Activated T-helper 2 cell treated with anti-CD3 and anti-CD28 coated beads, Interferon-gamma antibody, Interleukin-2, Interleukin-4, amounts not matched to agents 10 μg/mL and 5 μg/mL and 100 μg/mL, durations not matched to agents 14 hours and 24 hours and 36 hours (primary cell): ENCODE data around the gene KRTAP5-7. TPM values are rescaled to one million over a fixed set of nuclear protein-coding genes. Genes with fewer than 3 reads are reported as not detected.
"Not testable (repeated sequence)": the region's sequence is repeated elsewhere in the genome, so short reads cannot be mapped to it uniquely, and the experiment has no call there.

ENCODE experiments used
- DNase-seq: peaks from one replicate; pipeline ENCODE4 v3.0.0; 2021; ENCODE audit warnings: low spot score
- H3K27ac Mint-ChIP-seq: one replicate; pipeline ENCODE4 v1.8.0; 2021; ENCODE audit warnings: mixed read lengths
- H3K27me3 Mint-ChIP-seq: one replicate; pipeline ENCODE4 v1.8.0; 2021; ENCODE audit warnings: low read depth, mixed read lengths
- H3K36me3 Mint-ChIP-seq: one replicate; pipeline ENCODE4 v1.8.0; 2021; ENCODE audit warnings: low read depth, mixed read lengths
- H3K4me1 Mint-ChIP-seq: one replicate; pipeline ENCODE4 v1.8.0; 2021; ENCODE audit warnings: low read depth, mixed read lengths
- H3K4me3 Mint-ChIP-seq: one replicate; pipeline ENCODE4 v1.8.0; 2021; ENCODE audit warnings: low read depth, mild to moderate bottlenecking, moderate library complexity, mixed read lengths
- H3K9me3 Mint-ChIP-seq: one replicate; pipeline ENCODE4 v1.8.0; 2021; ENCODE audit warnings: mixed read lengths
- intact Hi-C: fragments of 100-400 bp; cut with micrococcal nuclease; formaldehyde crosslinking; loops from one replicate; pipeline ENCODE4 v1.15.1; 2023
- total RNA-seq: library from RNA; stranded (reverse); gene quantifications from 2 replicates; pipeline ENCODE4 v1.2.3, GENCODE V29; 2022

The KRTAP5-7 gene
- total RNA-seq, 1 donor from 2014 or later, result 0.21 TPM

DNA sequence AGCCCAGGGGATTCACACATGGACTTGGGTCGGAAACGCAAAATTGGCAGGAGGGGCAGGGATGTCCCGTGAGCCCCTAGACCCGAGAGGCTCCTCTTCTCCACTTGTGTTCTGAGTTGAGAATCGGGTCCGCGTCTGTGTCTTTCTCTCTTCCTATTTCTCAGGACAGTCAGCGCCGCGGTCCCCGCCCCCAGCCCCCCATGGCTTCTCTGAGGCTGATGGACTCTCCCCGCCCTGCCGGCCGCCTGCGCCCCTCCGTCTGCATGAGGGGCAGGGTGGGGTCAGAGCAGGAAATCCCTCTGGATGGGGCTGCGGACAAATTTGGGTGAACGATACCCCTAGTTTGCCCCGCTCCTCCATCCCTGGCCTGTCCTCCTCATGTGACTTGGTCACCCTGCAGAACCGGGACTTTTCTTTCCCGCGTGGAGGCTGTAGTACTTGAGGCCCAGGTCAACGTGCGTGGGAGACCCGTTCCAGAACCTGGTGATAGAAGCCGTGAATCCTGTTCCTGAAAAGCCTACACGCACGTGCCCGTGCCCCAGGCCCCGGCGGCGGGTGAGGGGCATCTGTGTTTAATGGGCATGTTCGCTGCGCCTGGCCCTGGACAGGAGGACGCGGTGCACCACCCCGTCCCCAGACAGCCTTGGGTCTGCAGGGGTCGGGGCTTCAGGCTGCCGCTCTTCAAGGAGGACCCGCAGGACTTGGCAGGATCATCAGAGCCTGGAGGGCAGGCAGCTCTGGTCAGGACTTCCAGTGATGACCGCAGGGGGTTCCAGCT, 49.8 kb downstream of the KRTAP5-7 start:
- H3K4me1 Mint-ChIP-seq, H3K27me3 Mint-ChIP-seq, H3K36me3 Mint-ChIP-seq, H3K27ac Mint-ChIP-seq, intact Hi-C loops, H3K4me3 Mint-ChIP-seq, H3K9me3 Mint-ChIP-seq, DNase-seq: not testable (repeated sequence)

DNA sequence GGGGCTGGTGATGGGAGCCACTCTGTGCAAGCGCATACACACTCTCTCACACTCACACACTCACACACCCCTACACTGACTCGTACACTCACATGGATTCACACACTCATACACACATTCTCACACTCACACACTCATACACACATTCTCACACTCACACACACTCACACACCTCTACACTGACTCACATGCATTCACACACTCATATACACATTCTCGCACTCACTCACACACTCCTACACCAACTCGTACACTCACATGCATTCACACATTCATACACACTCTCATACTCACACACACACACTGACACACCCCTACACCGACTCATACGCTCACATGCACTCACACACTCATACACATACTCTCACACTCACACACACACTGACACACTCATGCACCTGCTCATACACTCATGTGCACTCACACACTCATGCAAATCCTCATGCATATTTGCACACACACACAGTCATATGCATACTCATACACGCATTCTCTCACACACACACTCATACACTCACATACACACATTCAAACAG, 50.5 kb downstream of the KRTAP5-7 start:
- no peak for DNase-seq
- H3K9me3 Mint-ChIP-seq, result no peaks in the 10 kb centered on the region
- peaks cover 8% of the 10 kb centered on the region for H3K27me3 Mint-ChIP-seq
- no peak overlapping the region for H3K27ac Mint-ChIP-seq
- no peaks in the 10 kb centered on the region for H3K36me3 Mint-ChIP-seq
- intact Hi-C loops, result no loop called here
- no peaks in the 10 kb centered on the region for H3K4me1 Mint-ChIP-seq
- H3K4me3 Mint-ChIP-seq, result no peak overlapping the region

Other genes starting within 250 kb of the KRTAP5-7 start
- 129 and 136 TPM in 2 replicates for gene DHCR7, start 78.9 kb upstream of the KRTAP5-7 start, total RNA-seq
- 114 and 117 TPM in 2 replicates for gene NADSYN1, start 74.1 kb upstream of the KRTAP5-7 start, total RNA-seq
- gene KRTAP5-8, start 10.8 kb downstream of the KRTAP5-7 start, total RNA-seq, result not detected in 2 replicates
- gene KRTAP5-9, start 21.2 kb downstream of the KRTAP5-7 start, total RNA-seq, result not detected in 2 replicates
- not detected in 2 replicates for gene KRTAP5-10, start 38.3 kb downstream of the KRTAP5-7 start, total RNA-seq
- not detected in 2 replicates for gene KRTAP5-11, start 55.6 kb downstream of the KRTAP5-7 start, total RNA-seq